ENCODE measurements around the gene SETD4.

GRCh38 chr21:35993875-35994490 lies 66.3 kb downstream of the SETD4 start:
- no peak for TF ChIP-seq TRIM24 (CRISPR knock-in tag; IDR thresholded peaks at IDR 0.05)
- no peak for TF ChIP-seq EZH2 (conservative IDR thresholded peaks at IDR 0.05; ENCODE audit: low read depth, low read length)
- TF ChIP-seq DPF2 (CRISPR knock-in tag; IDR thresholded peaks at IDR 0.05; ENCODE audit: borderline replicate concordance, low read depth) = no peak
- no peak for TF ChIP-seq HMG20B (CRISPR knock-in tag; conservative IDR thresholded peaks at IDR 0.05)
- TF ChIP-seq REST (IDR thresholded peaks at IDR 0.05; ENCODE audit: borderline replicate concordance in 1 of 2, low read depth in 1 of 2, low read length in 2 of 2) = no peak
- TF ChIP-seq ARID2 (CRISPR knock-in tag; IDR thresholded peaks at IDR 0.05; ENCODE audit: borderline replicate concordance) = no peak

Data from HepG2 (cell line).